Adipose tissue (tissue), 3 donors: ENCODE data around the gene TEX101. TPM values are rescaled to one million over a fixed set of nuclear protein-coding genes. Genes with fewer than 3 reads are reported as not detected.
"Not testable (repeated sequence)": the region's sequence is repeated elsewhere in the genome, so short reads cannot be mapped to it uniquely, and the experiment has no call there.

Source experiments
- H3K27ac ChIP-seq: one replicate; pipeline ENCODE4 v1.5.1; 2013; ENCODE audit warnings: low read depth, low read length
- WGBS, 3 donors: extraction: QIAGEN DNeasy Blood & Tissue Kit; methylation state at CpG; one replicate each; pipeline ENCODE4 v1.1.7; 2013; 5-methylcytosine and 5-hydroxymethylcytosine counted together
- polyA plus RNA-seq, 3 donors: library from polyadenylated mRNA; stranded (reverse); fragments of 200-250 nt; gene quantifications; one replicate each; pipeline ENCODE4 v1.2.3, GENCODE V29; 2013
- donor health status: healthy with polysubstance abuse.
- donor health status: Bipolar disorder and iron deficiency.
- donor health status: healthy.

Gene TEX101, protein sequence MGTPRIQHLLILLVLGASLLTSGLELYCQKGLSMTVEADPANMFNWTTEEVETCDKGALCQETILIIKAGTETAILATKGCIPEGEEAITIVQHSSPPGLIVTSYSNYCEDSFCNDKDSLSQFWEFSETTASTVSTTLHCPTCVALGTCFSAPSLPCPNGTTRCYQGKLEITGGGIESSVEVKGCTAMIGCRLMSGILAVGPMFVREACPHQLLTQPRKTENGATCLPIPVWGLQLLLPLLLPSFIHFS
- polyA plus RNA-seq = under 1 TPM in 1 of 3 donors, not detected in 2; 0.06 TPM

DNA sequence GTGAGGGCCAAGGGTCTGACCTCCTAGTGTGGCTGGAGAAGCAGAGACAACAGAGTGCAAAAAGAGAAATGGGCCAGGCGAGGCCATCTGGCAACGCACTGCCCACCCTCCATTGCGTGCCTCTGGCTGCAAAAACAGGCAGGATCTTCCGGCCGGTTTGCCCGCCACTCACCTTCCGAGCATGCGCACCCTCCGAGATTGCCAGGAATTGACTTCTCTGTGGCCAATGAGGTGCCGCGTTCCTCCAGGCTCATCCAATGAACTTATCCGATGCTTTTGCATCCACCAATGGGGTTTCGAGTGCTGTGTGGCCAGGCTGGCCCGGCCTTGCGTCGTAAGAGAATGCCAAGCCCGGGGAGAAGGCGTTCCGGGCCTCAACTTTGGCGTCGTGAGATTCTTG, at the start of gene TEX101:
Gene TEX101 (plus strand): TSS at position 337 of the 400 bp plus-strand sequence. CDS start 1,030 bp downstream, outside the sequence.
- no peak within 1 kb of the TSS for H3K27ac ChIP-seq
- WGBS, 3 donors = 96 to 97% (median 96%) methylated on average over 21 of the region's 21 CpGs

DNA sequence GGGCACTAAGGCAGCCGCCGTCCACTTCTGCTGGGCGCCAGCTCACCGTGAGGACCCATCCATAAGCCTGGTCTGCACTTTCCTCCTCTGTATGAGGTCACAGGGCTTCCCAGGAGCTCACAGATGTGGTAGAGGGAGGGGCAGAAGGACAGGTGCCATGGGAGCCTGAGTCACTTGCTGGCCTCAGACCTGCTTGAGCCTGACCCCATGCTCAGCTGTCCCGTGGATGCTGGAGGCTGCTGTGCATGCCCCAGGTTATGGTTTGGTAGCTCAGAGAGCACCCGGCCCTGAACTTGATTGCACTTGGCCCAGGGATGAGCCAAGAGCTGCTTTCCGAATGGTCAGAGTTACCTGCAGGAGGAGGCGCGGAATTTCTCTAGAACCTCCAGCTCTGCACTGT, 49.0 kb upstream of the TEX101 start:
- 79 to 96% (median 86%) methylated on average over 5 of the region's 9 CpGs for WGBS, 3 donors
- H3K27ac ChIP-seq = not testable (repeated sequence)

DNA sequence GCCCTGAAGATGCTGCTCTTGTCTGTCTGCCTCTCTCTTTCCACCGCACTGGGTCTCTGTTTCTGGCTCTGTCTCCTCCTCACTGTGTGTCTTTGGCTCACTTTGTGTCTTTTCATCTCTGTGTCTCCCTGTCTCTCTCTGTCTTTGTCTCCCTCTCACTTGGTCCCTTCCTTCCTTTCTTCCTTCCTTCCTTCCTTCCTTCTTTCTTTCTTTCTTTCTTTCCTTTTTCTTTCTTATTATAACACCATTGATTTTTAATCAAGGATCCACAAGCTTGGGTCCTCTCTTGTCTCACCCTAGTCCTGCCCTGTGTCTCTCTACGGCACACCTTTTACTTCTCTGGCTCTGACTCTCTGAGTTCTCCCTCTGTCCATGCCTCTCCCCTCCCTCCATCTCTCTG, 46.9 kb upstream of the TEX101 start:
- WGBS, 3 donors = 76 to 93% (median 80%) methylated on average over 2 of the region's 2 CpGs
- H3K27ac ChIP-seq = no peak overlapping the region

DNA sequence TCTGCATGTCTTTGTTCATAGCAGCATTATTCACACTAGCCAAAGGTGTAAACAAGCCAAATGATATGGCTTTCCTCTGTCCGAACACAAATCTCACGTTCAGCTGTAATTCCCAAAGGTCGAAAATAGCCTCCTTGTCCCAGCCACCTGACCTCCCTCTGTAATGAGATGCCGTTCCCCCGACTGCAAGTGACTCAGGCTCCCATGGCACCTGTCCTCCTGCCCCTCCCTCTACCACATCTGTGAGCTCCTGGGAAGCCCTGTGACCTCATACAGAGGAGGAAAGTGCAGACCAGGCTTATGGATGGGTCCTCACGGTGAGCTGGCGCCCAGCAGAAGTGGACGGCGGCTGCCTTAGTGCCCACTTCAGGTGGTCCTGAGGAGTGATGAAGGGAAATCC, 45.8 kb upstream of the TEX101 start:
- not testable (repeated sequence) for H3K27ac ChIP-seq
- 31 to 71% (median 60%) methylated on average over 5 of the region's 9 CpGs for WGBS, 3 donors

DNA sequence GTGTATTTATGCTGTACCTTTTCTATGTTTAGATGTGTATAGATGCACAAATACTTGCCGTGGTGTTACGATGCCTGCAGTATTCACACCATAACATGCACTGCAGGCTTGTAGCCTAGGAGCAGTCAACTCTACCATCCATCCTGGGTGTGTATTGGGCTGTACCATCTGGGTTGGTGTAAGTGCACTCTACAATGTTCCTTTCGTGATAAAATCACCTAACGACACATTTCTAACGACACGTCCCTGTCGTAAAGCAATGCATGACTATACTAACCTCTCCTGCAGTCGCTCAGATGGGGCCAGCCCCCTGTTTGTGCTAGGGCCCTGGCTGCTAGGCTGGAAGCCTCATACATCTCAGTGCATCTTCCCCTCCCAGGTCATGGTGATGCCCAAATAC, 42.8 kb upstream of the TEX101 start:
- 70 to 86% (median 71%) methylated on average over 8 of the region's 8 CpGs for WGBS, 3 donors
- H3K27ac ChIP-seq = no peak overlapping the region

DNA sequence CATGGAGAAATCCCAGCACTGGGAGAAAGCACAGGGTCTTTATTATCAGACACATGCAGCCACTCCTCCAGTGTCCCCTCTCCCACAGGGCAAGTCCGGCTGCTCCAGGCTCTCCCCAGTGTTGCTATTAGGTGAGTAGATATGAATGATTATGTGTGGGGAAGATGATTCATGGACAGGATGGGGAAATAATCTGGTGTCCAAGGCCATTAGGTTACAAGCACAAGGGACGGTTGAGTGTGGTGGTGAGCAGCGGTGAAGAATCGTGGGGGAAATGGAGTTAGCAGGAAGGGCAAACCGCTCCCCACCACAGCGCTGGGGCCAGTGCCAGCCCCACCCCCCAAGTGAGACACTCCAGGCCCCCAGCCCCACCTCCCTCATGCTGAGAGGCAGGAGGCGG, 42.2 kb upstream of the TEX101 start:
- 38 to 62% (median 49%) methylated on average over 7 of the region's 7 CpGs for WGBS, 3 donors
- no peak overlapping the region for H3K27ac ChIP-seq

DNA sequence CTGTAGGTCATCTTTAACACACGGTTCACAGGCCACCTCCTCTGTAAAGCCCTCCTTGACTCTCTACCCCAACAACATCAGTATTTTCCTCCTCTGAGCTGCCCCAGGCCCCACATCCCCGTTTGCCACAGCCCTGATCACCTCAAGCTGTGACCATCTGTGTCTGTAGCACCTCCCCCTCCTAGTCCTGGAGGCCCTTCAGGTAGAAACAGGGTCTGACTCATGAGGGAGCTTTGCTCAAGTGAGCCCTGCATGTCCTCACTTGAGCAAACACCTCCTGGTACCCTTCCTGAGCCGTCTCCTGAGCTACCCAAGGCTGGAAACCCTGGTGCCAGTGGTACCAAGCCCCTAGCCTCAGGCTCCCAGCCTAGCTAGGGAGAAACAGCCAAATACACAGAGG, 37.1 kb upstream of the TEX101 start:
- WGBS, 3 donors = no CpG with 5 or more reads among the region's 3 CpGs

DNA sequence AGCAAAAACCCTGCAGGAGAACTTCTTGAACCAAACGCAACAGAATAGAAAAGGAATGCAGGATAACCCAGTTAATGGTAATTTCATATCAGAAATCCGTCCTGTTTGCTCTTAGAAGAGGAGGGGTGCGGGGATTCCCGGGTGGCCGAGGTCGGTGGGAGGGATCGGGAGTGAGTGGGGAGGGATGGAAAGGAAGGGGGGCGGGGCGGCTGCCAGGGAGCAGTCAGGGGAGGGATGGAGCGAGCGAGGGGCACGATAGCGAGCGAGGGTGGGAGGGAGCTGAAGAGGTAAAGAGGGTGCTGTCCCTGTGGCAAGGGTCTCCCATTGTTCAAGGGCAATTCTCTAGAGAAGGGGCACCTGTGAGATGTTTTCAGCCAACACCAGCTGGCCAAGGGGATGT, 34.7 kb upstream of the TEX101 start:
- no peak overlapping the region for H3K27ac ChIP-seq
- 24 to 52% (median 40%) methylated on average over 14 of the region's 14 CpGs for WGBS, 3 donors

More for the DNA sequence above, 37.1 kb upstream of the TEX101 start:
- not testable (repeated sequence) for H3K27ac ChIP-seq

DNA sequence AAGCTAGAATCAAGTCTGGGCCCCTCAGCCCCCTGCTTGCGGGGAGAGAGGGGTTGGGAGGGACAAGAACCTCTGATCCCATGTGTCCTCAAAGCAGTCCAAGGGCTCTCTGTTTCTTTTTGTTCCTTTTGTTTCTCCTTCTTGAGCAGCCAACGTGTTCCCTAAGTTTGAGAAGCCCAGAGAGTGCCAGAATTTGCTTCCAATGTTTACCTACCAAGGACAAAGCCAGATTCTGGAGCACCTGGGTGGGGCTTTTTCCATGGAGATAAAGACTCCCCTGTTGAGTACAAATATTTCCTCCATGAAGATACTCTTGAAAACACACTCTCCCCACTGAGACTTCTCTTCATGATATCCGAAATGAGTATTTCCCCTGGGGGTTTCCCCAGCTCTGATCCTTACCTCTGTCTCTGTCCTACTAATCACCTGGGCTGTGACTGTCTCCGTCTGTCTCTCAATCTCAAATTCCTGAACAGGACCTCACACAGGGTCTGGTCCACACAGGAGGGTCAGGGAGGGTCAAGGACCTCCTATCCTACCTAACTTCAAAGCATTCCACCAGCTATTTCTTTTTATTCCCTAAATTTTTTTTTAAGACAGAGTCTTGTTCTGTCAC, 33.8 kb upstream of the TEX101 start:
- H3K27ac ChIP-seq = no peak overlapping the region
- 44 to 62% (median 58%) methylated on average over 4 of the region's 4 CpGs for WGBS, 3 donors

DNA sequence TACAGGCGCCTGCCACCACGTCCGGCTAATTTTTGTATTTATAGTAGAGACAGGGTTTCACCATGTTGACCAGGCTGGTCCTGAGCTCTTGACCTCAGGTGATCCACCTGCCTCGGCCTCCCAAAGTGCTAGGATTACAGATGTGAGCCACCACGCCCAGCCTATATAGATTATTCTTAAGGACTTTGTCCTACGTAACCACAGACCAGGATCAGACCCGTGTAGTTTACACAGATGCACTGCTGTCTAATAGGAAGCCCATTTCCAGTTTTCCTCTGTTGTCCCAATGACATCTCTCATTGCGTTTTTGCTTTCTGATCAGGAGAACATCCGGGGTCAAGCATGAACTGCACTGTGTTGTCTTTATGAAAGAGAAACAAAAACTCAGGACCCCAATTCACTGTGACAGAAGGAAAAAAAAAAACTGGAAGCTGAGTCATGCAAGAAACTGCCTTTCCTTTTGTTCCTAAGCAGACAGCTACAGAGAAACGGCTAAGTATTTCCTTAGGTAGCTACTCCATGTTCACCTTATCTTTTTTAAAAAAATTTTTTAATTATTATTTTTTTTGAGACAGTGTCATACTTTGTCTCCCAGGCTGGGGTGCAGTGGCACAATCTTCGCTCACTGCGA, 32.0 kb upstream of the TEX101 start:
- 65 to 68% (median 67%) methylated on average over 12 of the region's 12 CpGs for WGBS, 3 donors
- H3K27ac ChIP-seq = not testable (repeated sequence)

DNA sequence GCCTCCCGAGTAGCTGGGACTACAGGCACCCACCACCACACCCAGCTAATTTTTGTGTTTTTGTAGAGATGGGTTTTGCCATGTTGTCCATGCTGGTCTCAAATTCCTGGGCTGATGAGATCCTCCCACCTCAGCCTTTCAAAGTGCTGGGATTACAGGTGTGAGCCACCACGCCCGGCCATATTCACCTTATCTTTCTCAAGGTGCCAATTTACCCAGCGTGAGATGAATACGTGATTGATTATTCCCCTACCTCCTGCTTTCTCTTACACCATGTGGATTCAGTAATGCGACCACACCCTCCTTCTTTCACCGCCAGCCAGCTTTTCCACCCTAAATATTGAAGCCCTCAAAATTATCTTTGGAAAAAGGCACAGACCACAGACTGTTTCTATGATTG, 31.4 kb upstream of the TEX101 start:
- H3K27ac ChIP-seq = not testable (repeated sequence)
- WGBS, 3 donors = 56 to 76% (median 75%) methylated on average over 7 of the region's 7 CpGs

DNA sequence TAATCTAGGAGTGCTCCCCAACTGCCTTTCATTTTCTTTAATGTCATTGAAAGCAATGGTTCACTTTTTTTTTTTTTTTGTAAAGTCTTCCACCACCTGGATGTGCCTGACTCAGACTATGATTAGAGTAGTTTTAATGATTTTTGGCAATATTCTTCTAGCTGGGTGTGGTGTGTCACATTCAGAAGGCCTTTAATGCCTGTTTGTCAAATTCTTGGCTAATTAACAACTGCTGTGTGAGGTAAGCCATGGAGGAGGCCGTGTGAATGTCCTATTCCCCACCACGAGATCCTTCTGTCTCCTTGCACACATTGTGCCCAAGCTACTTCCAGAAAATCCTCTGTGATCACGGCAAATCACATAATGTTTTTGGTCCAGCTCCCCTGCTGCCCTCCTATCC, 30.9 kb upstream of the TEX101 start:
- WGBS, 3 donors = 41 to 71% (median 66%) methylated on average over 3 of the region's 3 CpGs
- H3K27ac ChIP-seq = not testable (repeated sequence)

DNA sequence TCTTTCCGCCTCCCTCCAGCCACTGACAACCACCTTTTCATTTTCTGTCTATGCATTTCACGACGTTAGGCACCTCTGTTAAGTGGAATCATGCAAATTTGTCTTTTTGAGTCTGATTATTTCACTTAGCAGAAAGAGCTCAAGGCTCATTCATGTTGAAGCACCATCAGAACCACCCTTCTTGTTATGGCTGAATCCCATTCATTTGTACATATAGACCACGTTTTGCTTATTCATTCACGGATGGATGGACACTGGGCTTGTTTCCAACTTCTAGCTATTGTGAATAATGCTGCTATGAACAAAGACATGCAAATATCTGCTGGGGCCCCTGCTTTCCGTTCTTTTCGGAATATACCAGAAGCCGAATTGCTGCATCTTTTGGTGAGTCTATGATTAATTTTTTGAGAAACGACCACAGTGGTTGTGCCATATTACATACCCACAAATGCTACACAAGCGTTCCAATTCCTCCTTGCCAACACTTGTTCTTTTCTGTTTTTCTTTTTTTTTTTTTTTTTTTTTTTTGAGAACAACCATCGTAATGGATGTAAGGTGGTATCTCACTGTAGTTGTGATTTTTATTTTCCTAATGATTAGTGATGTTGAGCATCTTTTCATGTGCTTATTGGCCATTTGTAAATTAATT, 23.7 kb upstream of the TEX101 start:
- H3K27ac ChIP-seq = not testable (repeated sequence)
- WGBS, 3 donors = 78 to 84% (median 80%) methylated on average over 11 of the region's 11 CpGs

DNA sequence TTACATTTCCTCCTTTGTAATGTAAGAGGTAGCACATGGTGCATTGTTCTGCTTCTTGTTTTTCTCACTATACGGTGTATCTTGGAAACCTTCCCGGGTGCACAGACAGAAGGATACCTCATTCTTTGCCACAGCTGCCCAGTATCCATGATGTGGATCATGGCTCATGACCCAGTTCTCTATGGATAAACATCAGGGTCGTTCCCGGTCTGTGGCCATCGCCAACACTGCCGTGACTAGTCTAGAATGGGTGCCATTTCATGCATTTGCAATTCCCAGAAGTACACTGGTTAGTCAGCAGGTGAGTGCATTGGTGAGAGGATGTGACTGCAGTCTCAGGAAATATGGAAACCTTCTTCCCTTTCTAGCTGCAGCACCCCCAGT, 23.1 kb upstream of the TEX101 start:
- WGBS, 3 donors = 84 to 90% (median 85%) methylated on average over 6 of the region's 6 CpGs

DNA sequence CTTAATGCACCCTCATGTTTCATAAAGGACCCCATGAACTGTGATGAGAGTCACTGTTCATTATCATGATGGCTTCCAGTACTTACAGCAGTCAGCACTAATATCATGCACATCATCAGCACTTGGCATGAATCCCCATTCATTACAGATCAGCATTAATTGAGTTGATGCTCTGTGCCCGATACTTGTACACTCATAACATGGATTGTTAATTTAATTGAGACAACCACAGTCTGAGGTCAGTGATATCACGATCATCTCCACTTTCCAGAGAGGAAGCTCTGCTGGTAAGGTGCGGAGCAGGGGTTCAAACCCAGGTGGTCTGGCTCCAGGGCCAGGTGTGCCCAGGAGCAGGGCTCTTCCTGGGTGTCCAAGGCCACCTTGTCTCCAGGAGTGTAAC, 21.2 kb upstream of the TEX101 start:
- WGBS, 3 donors = 57 to 65% (median 63%) methylated on average over 3 of the region's 3 CpGs

More for the DNA sequence above, 23.1 kb upstream of the TEX101 start:
- H3K27ac ChIP-seq = not testable (repeated sequence)

DNA sequence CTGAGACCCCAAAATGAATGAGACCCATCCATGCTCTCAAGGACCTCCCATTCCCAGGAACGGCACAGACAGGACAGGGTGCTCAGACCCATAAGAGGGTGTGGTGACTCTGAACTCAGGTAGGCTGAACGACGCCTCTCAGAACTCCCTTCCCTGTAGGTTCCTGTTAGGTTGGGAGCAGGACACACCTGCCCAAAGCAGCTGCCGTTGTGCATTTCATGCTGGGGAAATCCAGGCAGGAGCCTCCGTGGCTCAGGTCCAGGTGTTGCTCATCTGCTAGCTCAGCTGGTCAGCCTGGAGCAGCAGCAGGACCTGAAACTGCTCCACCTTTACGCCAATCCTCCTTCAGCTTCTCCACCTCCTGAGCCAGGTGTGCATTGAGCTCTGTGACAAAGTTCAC, 19.1 kb upstream of the TEX101 start:
- no peak overlapping the region for H3K27ac ChIP-seq
- 55 to 79% (median 74%) methylated on average over 6 of the region's 6 CpGs for WGBS, 3 donors

More for the DNA sequence above, 21.2 kb upstream of the TEX101 start:
- H3K27ac ChIP-seq = not testable (repeated sequence)

DNA sequence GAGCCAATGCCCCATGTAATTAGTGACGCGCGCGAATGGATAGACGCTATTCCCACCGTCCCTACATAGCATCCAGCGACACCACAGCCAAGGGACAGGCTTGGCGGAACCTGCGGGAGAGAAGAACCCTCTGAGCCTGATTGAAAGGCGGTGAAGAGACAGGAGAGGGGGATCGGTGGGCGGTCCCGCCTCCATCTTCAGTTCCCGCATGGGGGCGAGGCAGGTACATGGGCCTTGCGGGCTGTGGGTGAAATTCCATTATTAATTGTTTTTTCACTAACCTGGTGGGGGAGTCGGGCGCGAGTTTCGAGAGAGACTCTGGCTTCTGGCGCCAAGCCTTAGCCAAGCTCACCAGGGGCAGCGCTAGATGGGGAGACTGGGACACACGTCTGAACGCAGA, 8.4 kb upstream of the TEX101 start:
- WGBS, 3 donors = 45 to 70% (median 66%) methylated on average over 24 of the region's 24 CpGs

DNA sequence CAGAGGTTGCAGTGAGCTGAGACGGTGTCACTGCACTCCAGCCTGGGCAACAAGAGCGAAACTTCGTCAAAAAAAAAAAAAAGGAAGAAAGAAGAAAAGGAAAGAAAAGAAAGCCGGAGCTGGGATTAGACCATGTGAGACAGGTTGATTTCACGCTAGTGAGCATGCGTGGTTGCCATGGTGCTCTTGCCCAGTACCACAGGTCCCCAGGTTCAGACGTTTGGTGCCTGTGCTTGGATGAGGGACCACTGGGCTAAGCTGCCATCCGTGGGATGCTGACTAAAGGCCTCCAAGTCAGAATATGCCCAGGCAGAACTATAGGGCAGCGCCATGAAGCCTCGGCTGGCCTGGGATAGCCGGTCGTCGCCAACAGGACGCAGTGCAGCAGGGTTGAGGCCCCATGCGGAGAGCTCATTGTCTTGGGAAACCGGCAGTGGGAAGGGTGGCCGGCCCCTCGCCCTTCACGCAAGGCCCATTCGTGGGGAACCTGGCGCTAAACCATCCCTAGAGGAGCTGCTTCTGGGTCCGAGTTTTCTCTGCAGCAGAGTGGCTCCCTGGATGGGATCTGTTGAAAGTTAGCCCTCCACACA, 7.2 kb upstream of the TEX101 start:
- no peak overlapping the region for H3K27ac ChIP-seq
- WGBS, 3 donors = 72 to 83% (median 76%) methylated on average over 22 of the region's 22 CpGs

More for the DNA sequence above, 8.4 kb upstream of the TEX101 start:
- no peak overlapping the region for H3K27ac ChIP-seq

DNA sequence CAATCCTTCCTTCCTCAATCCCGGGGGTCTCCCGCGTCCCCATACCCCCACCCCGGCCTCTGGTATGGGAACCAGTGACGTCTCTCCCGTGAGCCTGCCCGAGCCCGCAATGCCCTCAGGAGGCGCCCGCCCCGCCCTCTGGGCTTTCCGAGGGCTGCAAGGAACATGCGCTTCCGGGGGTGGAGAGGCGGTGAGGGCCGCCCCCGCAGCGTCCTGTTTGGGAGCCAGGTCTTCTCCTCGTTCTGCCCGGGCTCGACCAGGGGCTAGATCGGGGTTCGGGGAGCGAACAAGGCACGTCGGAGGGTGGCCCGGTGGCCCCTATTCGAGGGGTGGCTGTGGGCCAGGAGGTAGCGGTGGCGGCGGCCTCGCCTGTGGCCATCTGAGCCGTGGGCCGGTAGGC, 6.6 kb upstream of the TEX101 start:
- H3K27ac ChIP-seq = no peak overlapping the region
- WGBS, 3 donors = 81 to 87% (median 83%) methylated on average over 34 of the region's 34 CpGs
